ENCODE measurements around the gene TEX51. TPM values are rescaled to one million over a fixed set of nuclear protein-coding genes. Genes with fewer than 3 reads are reported as not detected.

TEX51 gene
- not detected for polyA plus RNA-seq (ENCODE audit: insufficient read length in 3 of 3)

GRCh38 chr2:126898636-126899035, at the start of gene TEX51:
Gene TEX51, plus strand, starts transcription at chr2:126898890. Its CDS starts 29 bp downstream, at chr2:126898919.
- DNase-seq (ENCODE audit: low read depth in 3 of 3, low spot score in 2 of 3), result no peak

GRCh38 chr2:126849054-126849453, 49.6 kb upstream of the TEX51 start:
- no peak for DNase-seq (ENCODE audit: low read depth in 3 of 3, low spot score in 2 of 3)

- DNase-seq (ENCODE audit: low read depth in 3 of 3, low spot score in 2 of 3), result no peak
These were observed 49.2 kb upstream of the TEX51 start for GRCh38 chr2:126849486-126849885.

GRCh38 chr2:126849991-126850535, 48.6 kb upstream of the TEX51 start:
- DNase-seq (ENCODE audit: low read depth in 3 of 3, low spot score in 2 of 3), result no peak

- DNase-seq (ENCODE audit: low read depth in 3 of 3, low spot score in 2 of 3), result no peak
These were observed 47.8 kb upstream of the TEX51 start for GRCh38 chr2:126850940-126851339.

- no peak for DNase-seq (ENCODE audit: low read depth in 3 of 3, low spot score in 2 of 3)
These were observed 46.9 kb upstream of the TEX51 start for GRCh38 chr2:126851756-126852155.

GRCh38 chr2:126852361-126852760, 46.3 kb upstream of the TEX51 start:
- no peak for DNase-seq (ENCODE audit: low read depth in 3 of 3, low spot score in 2 of 3)

GRCh38 chr2:126855606-126856005, 43.1 kb upstream of the TEX51 start:
- no peak for DNase-seq (ENCODE audit: low read depth in 3 of 3, low spot score in 2 of 3)

- DNase-seq (ENCODE audit: low read depth in 3 of 3, low spot score in 2 of 3), result no peak
These were observed 42.3 kb upstream of the TEX51 start for GRCh38 chr2:126856403-126856802.

- DNase-seq (ENCODE audit: low read depth in 3 of 3, low spot score in 2 of 3), result no peak
These were observed 41.2 kb upstream of the TEX51 start for GRCh38 chr2:126857502-126857901.

GRCh38 chr2:126858013-126858412, 40.7 kb upstream of the TEX51 start:
- no peak for DNase-seq (ENCODE audit: low read depth in 3 of 3, low spot score in 2 of 3)

- DNase-seq (ENCODE audit: low read depth in 3 of 3, low spot score in 2 of 3), result no peak
These were observed 40.3 kb upstream of the TEX51 start for GRCh38 chr2:126858436-126858835.

- no peak for DNase-seq (ENCODE audit: low read depth in 3 of 3, low spot score in 2 of 3)
These were observed 39.7 kb upstream of the TEX51 start for GRCh38 chr2:126858991-126859390.

- no peak for DNase-seq (ENCODE audit: low read depth in 3 of 3, low spot score in 2 of 3)
These were observed 39.1 kb upstream of the TEX51 start for GRCh38 chr2:126859631-126860030.

GRCh38 chr2:126860385-126860784, 38.3 kb upstream of the TEX51 start:
- DNase-seq (ENCODE audit: low read depth in 3 of 3, low spot score in 2 of 3), result no peak

GRCh38 chr2:126862730-126863129, 36.0 kb upstream of the TEX51 start:
- no peak for DNase-seq (ENCODE audit: low read depth in 3 of 3, low spot score in 2 of 3)

- DNase-seq (ENCODE audit: low read depth in 3 of 3, low spot score in 2 of 3), result no peak
These were observed 35.2 kb upstream of the TEX51 start for GRCh38 chr2:126863336-126864015.

GRCh38 chr2:126864861-126865260, 33.8 kb upstream of the TEX51 start:
- no peak for DNase-seq (ENCODE audit: low read depth in 3 of 3, low spot score in 2 of 3)

GRCh38 chr2:126866451-126866850, 32.2 kb upstream of the TEX51 start:
- DNase-seq (ENCODE audit: low read depth in 3 of 3, low spot score in 2 of 3), result no peak

GRCh38 chr2:126874961-126875360, 23.7 kb upstream of the TEX51 start:
- DNase-seq (ENCODE audit: low read depth in 3 of 3, low spot score in 2 of 3), result no peak

- no peak for DNase-seq (ENCODE audit: low read depth in 3 of 3, low spot score in 2 of 3)
These were observed 22.1 kb upstream of the TEX51 start for GRCh38 chr2:126876631-126877030.

- no peak for DNase-seq (ENCODE audit: low read depth in 3 of 3, low spot score in 2 of 3)
These were observed 21.6 kb upstream of the TEX51 start for GRCh38 chr2:126877041-126877440.
